Fibroblast of lung (primary cell): ENCODE data around the gene SYNPR. TPM values are rescaled to one million over a fixed set of nuclear protein-coding genes. Genes with fewer than 3 reads are reported as not detected.

ENCODE experiments used
- DNase-seq, 2 donors: peaks; one replicate each; pipeline versions ENCODE4 v3.0.0 to v3.0.0-alpha.2; 2010; ENCODE audit warnings: low read depth in 2 of 2
- H2AFZ ChIP-seq: 2 replicates; pipeline ENCODE4 v1.5.1; 2012; ENCODE audit warnings: low read length, control low read depth, inconsistent platforms
- H3K27ac ChIP-seq: 2 replicates; pipeline ENCODE4 v1.5.1; 2011; ENCODE audit warnings: low read length, control low read depth; ENCODE audit not compliant: insufficient read depth
- H3K27me3 ChIP-seq: 2 replicates; pipeline ENCODE4 v1.5.1; 2011; ENCODE audit warnings: mild to moderate bottlenecking, low read length; ENCODE audit not compliant: control insufficient read depth, insufficient read depth
- H3K36me3 ChIP-seq: 2 replicates; pipeline ENCODE4 v1.5.1; 2011; ENCODE audit warnings: low read length; ENCODE audit not compliant: control insufficient read depth, insufficient read depth
- H3K4me1 ChIP-seq: 2 replicates; pipeline ENCODE4 v1.5.1; 2011; ENCODE audit warnings: low read length; ENCODE audit not compliant: control insufficient read depth, insufficient read depth; ENCODE audit errors: extremely low read depth
- H3K4me2 ChIP-seq: 2 replicates; pipeline ENCODE4 v1.5.1; 2011; ENCODE audit warnings: low read length, control low read depth; ENCODE audit not compliant: insufficient read depth; ENCODE audit errors: extremely low read depth
- H3K4me3 ChIP-seq, 4 experiments: fragments of 200-600 bp in 1 of 4; sonication (generic) in 1 of 4; replicated peaks in 1 of 4; 2 replicates each; pipeline ENCODE4 v1.5.1; 2011 to 2016; ENCODE audit warnings: low read length in 4 of 4, low read depth in 3 of 4, mild to moderate bottlenecking in 3 of 4, control low read depth in 2 of 4, inconsistent platforms in 1 of 4, mixed read lengths in 1 of 4; ENCODE audit not compliant: insufficient read depth in 1 of 4; ENCODE audit errors: control extremely low read depth in 1 of 4
- H3K79me2 ChIP-seq: 2 replicates; pipeline ENCODE4 v1.5.1; 2012; ENCODE audit warnings: mild to moderate bottlenecking, low read length, inconsistent platforms; ENCODE audit not compliant: control insufficient read depth, insufficient read depth
- H3K9ac ChIP-seq: 2 replicates; pipeline ENCODE4 v1.5.1; 2011; ENCODE audit warnings: mild to moderate bottlenecking, low read length, control low read depth; ENCODE audit not compliant: insufficient read depth
- H3K9me3 ChIP-seq: 2 replicates; pipeline ENCODE4 v1.5.1; 2012; ENCODE audit warnings: low read depth, low read length; ENCODE audit not compliant: control insufficient read depth, insufficient read depth
- H4K20me1 ChIP-seq: 2 replicates; pipeline ENCODE4 v1.5.1; 2011; ENCODE audit warnings: low read length; ENCODE audit not compliant: control insufficient read depth, insufficient read depth; ENCODE audit errors: extremely low read depth
- CTCF ChIP-seq, 2 donors: IDR thresholded peaks in 1 of 2; conservative IDR thresholded peaks in 1 of 2; 1 replicate in 1 of 2; 2 replicates in 1 of 2; pipeline ENCODE4 v1.5.1; 2011 to 2012; ENCODE audit warnings: low read length in 2 of 2, control low read depth in 1 of 2, inconsistent platforms in 1 of 2, low read depth in 1 of 2, mild to moderate bottlenecking in 1 of 2
- EZH2 ChIP-seq: IDR thresholded peaks from 2 replicates; pipeline ENCODE4 v1.5.1; 2012; ENCODE audit warnings: low read length, control low read depth, mild to moderate bottlenecking; ENCODE audit errors: missing control alignments
- polyA plus RNA-seq, 2 donors: library from polyadenylated mRNA; depleted of rRNA in 1 of 2; stranded (reverse) in 1 of 2; unstranded in 1 of 2; fragments of >200 nt; gene quantifications; 2 replicates each; pipeline ENCODE4 v1.2.1, GENCODE V29; 2011 to 2012; ENCODE audit warnings: missing spikeins in 1 of 2
- total RNA-seq: library from RNA; depleted of rRNA; stranded (reverse); fragments of >200 nt; gene quantifications from 2 replicates; pipeline ENCODE4 v1.2.1, GENCODE V29; 2014

Gene SYNPR
- total and polyA plus RNA-seq, 2 donors (not counting 1 experiment from before 2014, with no cell fraction given): not detected

DNA sequence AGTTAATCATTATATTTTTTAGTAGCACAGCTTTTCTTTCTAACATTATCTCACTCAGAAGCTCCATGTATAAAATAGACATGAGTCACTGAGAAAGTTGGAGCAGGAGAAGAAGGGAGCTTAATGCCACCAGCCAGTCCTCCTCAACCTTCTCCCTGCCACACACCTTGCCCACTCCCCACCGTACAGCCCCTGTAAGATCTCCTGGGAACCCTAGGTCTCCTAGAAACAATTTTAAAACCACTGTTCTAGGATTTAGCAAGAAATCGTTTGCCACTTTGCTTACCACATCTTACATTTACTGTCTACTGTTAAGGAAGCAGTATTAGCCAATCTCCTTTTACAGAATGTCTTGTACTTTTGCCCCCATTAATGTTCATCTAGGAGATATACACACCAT lies 204.2 kb downstream of the SYNPR start:
- H3K27me3 ChIP-seq: no peaks in the 10 kb centered on the region
- no peaks in the 10 kb centered on the region for H3K4me1 ChIP-seq
- H3K9ac ChIP-seq: no peak overlapping the region
- H3K27ac ChIP-seq: no peak overlapping the region
- no peaks in the 10 kb centered on the region for H3K79me2 ChIP-seq
- H4K20me1 ChIP-seq: no peaks in the 10 kb centered on the region
- no peak overlapping the region for H2AFZ ChIP-seq
- DNase-seq: no peak
- no peak overlapping the region for H3K4me3 ChIP-seq
- no peak overlapping the region for H3K4me2 ChIP-seq
- TF ChIP-seq EZH2 (no peak), CTCF (conservative IDR thresholded peaks at IDR 0.05 in 1 of 2, IDR thresholded peaks at IDR 0.05 in 1 of 2; ENCODE audit: low read depth in 1 of 2, low read length in 2 of 2) (no peak)
- H3K9me3 ChIP-seq: no peaks in the 10 kb centered on the region
- no peaks in the 10 kb centered on the region for H3K36me3 ChIP-seq

- no peak for DNase-seq
- no peak overlapping the region for H3K4me2 ChIP-seq
- TF ChIP-seq EZH2 (no peak), CTCF (conservative IDR thresholded peaks at IDR 0.05 in 1 of 2, IDR thresholded peaks at IDR 0.05 in 1 of 2; ENCODE audit: low read depth in 1 of 2, low read length in 2 of 2) (no peak)
- no peaks in the 10 kb centered on the region for H4K20me1 ChIP-seq
- H3K27ac ChIP-seq: no peak overlapping the region
- no peak overlapping the region for H3K4me3 ChIP-seq
- H3K9me3 ChIP-seq: no peaks in the 10 kb centered on the region
- no peak overlapping the region for H2AFZ ChIP-seq
- H3K9ac ChIP-seq: no peak overlapping the region
- H3K4me1 ChIP-seq: no peaks in the 10 kb centered on the region
- no peaks in the 10 kb centered on the region for H3K79me2 ChIP-seq
- H3K36me3 ChIP-seq: no peaks in the 10 kb centered on the region
- H3K27me3 ChIP-seq: no peaks in the 10 kb centered on the region
Observed at GRCh38 chr3:63492464-63492863, 214.4 kb downstream of the SYNPR start.

DNA sequence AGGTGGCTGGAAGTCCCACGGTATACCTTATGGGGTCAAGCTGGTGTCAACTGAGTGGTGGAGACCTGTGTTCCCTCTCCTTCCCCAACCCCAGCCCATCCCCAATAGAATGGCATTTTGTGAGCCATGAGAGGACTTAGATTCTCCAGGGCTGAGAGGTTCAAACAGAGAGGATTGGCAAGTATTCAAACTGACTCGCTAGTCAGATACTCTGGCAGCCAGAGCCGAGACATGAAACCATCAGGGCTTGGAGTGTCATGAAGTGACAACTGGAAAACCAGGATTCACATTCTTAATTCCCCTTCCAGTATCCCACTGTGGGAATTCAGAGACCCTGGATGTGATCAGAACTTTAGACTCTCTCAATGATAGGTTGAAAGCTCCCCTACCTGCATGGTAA lies 215.0 kb downstream of the SYNPR start:
- no peak overlapping the region for H3K4me3 ChIP-seq
- no peaks in the 10 kb centered on the region for H3K36me3 ChIP-seq
- H3K9me3 ChIP-seq: no peaks in the 10 kb centered on the region
- TF ChIP-seq CTCF (conservative IDR thresholded peaks at IDR 0.05 in 1 of 2, IDR thresholded peaks at IDR 0.05 in 1 of 2; ENCODE audit: low read depth in 1 of 2, low read length in 2 of 2): no peak
- TF ChIP-seq EZH2: no peak
- H3K4me1 ChIP-seq: no peaks in the 10 kb centered on the region
- no peak for DNase-seq
- no peaks in the 10 kb centered on the region for H3K79me2 ChIP-seq
- H3K9ac ChIP-seq: no peak overlapping the region
- H3K27me3 ChIP-seq: no peaks in the 10 kb centered on the region
- no peaks in the 10 kb centered on the region for H4K20me1 ChIP-seq
- H3K4me2 ChIP-seq: no peak overlapping the region
- H2AFZ ChIP-seq: no peak overlapping the region
- H3K27ac ChIP-seq: no peak overlapping the region
